ENCODE data around the gene CX3CR1.
A peak's percentile ranks its signal among the peaks of the same experiment; 100 is the strongest.

The CX3CR1 gene

GRCh38 chr3:39290255-39290654, 10.4 kb upstream of the CX3CR1 start:
- DNase-seq: no peak

- no peak for DNase-seq
These were observed 9.3 kb upstream of the CX3CR1 start for GRCh38 chr3:39289107-39289506.

GRCh38 chr3:39288300-39288808, 8.5 kb upstream of the CX3CR1 start:
- peak; percentile 70 for DNase-seq

- DNase-seq: no peak
These were observed 7.7 kb upstream of the CX3CR1 start for GRCh38 chr3:39287216-39288164.

GRCh38 chr3:39286771-39287170, 6.9 kb upstream of the CX3CR1 start:
- no peak for DNase-seq

- DNase-seq: no peak
These were observed 5.5 kb upstream of the CX3CR1 start for GRCh38 chr3:39285332-39285731.

GRCh38 chr3:39284457-39284881, 4.6 kb upstream of the CX3CR1 start:
- no peak for DNase-seq

GRCh38 chr3:39282057-39282456, 2.2 kb upstream of the CX3CR1 start:
- no peak for DNase-seq

GRCh38 chr3:39281533-39281932, 1.7 kb upstream of the CX3CR1 start:
- no peak for DNase-seq

- DNase-seq: no peak
These were observed 735 bp upstream of the CX3CR1 start for GRCh38 chr3:39280571-39280970.

- DNase-seq: no peak
These were observed 1.3 kb downstream of the CX3CR1 start for GRCh38 chr3:39278616-39278935.

- no peak for DNase-seq
These were observed 1.8 kb downstream of the CX3CR1 start for GRCh38 chr3:39277893-39278615.

GRCh38 chr3:39276746-39277145, 3.1 kb downstream of the CX3CR1 start:
- no peak for DNase-seq

GRCh38 chr3:39275963-39276593, 3.8 kb downstream of the CX3CR1 start:
- no peak for DNase-seq

- no peak for DNase-seq
These were observed 4.8 kb downstream of the CX3CR1 start for GRCh38 chr3:39275052-39275451.

- no peak for DNase-seq
These were observed 6.7 kb downstream of the CX3CR1 start for GRCh38 chr3:39273119-39273518.

- DNase-seq: no peak
These were observed 7.6 kb downstream of the CX3CR1 start for GRCh38 chr3:39272191-39272590.

GRCh38 chr3:39271363-39271914, 8.4 kb downstream of the CX3CR1 start:
- no peak for DNase-seq

GRCh38 chr3:39269528-39269927, 10.3 kb downstream of the CX3CR1 start:
- DNase-seq: no peak

GRCh38 chr3:39268549-39268900, 11.3 kb downstream of the CX3CR1 start:
- DNase-seq: no peak

GRCh38 chr3:39267631-39268548, 11.9 kb downstream of the CX3CR1 start:
- DNase-seq: no peak

- DNase-seq: no peak
These were observed 15.8 kb downstream of the CX3CR1 start for GRCh38 chr3:39264053-39264452.

Data from NCI-H1092 treated with DMSO at 0.1 percent for 48 hours (cell line).